T47D (cell line): ENCODE results near the gene NAA10.

Source experiments
- DNase-seq, 2 experiments: peaks; one replicate each; pipeline versions ENCODE4 v3.0.0 to v3.0.0-alpha.2; 2011 to 2012; ENCODE audit warnings: low read depth in 1 of 2, low spot score in 1 of 2
- JUND ChIP-seq: IDR thresholded peaks from 2 replicates; pipeline ENCODE4 v1.6.1; 2012; ENCODE audit warnings: low read depth
- in situ Hi-C: cut with HindIII; loops from 2 replicates; pipeline ENCODE4 v1.10.0; 2016; ENCODE audit warnings: low sequenced_read_pairs, low pct_unique_long_range_greater_than_20kb

NAA10 gene

DNA sequence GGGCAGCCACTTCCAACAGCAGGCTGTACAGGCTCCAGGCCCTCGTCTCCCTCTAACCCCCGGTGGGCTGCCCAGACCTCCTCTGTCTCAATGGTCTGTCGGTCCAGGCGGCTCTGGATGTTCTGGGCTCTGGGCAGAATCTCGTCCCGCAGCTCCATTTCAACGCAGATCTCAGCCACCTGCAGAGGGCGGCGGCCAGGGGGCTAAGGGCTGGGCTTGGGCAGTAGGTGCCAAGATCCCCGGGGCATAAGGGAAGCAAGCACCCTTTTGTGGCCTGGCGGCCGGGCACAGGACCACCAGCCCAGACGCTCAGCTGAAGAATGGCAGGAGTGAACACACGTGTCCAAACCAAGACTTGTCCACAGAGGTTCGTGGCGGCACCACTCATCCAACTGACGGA, 21.1 kb downstream of the NAA10 start:
- in situ Hi-C loops, result no loop called here
- no peak for TF ChIP-seq JUND
- DNase-seq, result no peak

DNA sequence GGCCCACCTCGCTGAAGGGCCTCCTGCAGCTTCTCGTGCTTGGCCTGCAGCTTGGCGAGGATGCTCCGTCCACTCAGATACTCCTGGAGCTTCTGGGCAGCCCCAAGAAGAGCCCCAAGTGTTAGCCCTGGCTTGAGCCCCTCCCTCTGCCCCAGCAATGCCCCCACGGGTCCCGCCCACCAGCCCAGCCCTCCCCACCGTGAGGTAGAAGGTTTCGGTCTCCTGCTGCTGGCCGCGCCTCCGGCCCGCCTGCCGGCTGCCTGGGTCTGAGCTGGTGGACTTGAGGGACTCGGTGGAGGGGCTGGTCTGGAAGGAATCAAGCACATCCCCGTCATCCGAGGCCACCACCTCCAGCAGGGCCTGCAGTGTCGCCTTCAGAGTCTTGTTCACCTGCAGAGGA, 21.6 kb downstream of the NAA10 start:
- no peak for DNase-seq
- in situ Hi-C loops, result no loop called here
- TF ChIP-seq JUND, result no peak

DNA sequence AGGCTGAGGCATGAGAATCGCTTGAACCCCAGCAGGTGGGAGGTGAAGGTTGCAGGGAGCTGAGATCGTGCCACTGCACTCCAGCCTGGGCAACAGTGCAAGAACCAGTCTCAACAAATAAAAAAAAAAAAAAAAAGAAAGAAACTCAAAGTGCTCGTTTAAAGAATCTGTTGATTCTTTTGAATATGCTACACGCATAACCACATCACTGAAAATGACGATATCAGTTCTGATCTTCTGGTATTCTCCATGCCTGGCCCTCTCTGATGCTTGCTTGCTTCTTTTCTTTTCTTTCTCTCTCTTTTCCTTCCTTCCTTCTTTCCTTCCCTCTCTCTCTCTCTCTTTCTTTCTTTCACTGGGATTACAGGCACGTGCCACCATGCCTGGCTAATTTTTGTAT, 23.0 kb downstream of the NAA10 start:
- in situ Hi-C loops, result no loop called here
- DNase-seq, result no peak
- no peak for TF ChIP-seq JUND

DNA sequence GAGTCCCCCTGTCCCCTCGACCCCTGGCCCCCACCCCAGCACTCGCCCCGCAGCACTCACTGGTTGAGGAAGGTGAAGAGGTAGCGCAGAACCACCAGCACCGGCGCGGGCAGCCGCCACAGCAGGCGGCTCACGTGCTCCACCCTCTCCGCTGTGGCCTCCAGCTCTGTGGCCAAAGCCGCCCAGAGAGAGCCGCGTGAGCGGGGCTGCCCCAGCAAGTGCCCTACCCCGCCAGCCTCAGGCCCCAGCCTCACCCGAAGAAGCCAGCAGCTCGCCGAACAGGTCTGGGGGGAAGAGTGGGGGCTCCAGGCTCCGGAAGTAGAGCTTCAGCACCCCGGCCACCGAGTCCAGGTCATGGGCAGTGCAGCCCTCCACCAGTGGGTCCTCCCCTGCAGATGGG, 24.4 kb downstream of the NAA10 start:
- TF ChIP-seq JUND, result no peak
- no peak for DNase-seq
- in situ Hi-C loops, result no loop called here

DNA sequence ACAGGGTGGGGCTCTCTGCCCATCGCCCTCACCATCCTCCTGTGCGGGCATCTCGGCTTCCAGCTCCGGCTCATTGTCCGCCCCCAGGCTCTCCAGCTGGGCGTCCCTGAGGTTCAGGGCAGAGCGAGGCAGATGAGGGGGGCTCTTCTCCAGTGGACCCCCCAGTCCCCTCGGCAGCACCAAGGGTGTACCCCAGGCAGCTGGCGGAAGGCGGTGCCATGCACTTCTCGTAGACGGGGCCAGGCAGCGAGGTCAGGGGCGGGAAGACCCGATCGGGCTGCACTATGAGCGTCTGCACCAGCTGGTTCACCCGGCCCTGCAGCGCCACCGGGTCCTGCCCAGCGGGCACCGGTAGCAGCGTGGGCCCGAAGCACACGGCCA, 24.9 kb downstream of the NAA10 start:
- DNase-seq, result no peak
- no peak for TF ChIP-seq JUND
- in situ Hi-C loops, result no loop called here

DNA sequence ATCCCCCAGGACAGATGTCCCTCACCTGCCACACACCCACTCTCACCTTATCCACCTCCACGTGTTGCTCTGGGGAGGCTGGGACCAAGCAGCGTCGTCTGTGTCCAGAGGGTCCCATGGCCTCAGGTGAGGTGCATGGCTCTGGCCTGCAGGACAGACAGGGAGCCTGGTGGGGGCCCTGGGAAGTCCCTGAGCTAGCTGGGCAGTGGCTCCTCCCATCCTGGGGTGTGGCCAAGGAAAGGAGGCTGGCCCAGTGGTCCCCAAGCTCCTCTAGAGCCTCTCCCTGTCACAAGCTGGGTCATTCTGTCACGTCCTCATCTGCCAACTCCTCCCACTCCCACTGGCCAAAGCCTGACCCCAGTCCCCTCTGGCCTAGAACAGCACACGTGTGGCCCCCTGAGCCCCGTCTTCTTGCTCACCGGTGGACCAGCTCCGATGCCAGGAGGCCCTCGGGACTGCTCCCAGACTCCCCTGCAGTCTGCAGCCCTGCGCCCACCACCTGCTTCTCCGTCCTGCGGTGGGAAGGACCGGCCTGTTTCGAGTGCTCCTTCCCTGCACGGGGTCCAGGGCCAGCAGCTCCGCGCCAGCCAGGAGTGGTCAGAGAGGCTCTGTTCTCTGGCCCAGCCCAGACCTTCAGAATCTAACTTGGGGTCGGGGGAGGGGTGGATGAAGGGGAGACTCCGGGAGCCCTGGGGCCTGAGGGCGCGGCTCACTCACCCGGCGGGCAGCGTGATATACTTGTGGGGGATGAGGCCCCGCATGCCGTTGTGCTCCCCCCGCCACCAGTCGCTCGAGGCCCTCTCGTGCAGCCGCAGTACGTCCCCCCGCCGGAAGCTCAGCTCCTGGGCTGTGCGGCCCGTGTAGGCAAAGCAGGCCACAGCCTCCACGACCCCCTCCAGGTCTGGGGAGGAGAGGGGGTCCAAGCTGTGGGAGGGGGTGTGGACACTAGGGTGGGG, 25.5 kb downstream of the NAA10 start:
- in situ Hi-C loops, result no loop called here
- DNase-seq, result no peak
- no peak for TF ChIP-seq JUND

DNA sequence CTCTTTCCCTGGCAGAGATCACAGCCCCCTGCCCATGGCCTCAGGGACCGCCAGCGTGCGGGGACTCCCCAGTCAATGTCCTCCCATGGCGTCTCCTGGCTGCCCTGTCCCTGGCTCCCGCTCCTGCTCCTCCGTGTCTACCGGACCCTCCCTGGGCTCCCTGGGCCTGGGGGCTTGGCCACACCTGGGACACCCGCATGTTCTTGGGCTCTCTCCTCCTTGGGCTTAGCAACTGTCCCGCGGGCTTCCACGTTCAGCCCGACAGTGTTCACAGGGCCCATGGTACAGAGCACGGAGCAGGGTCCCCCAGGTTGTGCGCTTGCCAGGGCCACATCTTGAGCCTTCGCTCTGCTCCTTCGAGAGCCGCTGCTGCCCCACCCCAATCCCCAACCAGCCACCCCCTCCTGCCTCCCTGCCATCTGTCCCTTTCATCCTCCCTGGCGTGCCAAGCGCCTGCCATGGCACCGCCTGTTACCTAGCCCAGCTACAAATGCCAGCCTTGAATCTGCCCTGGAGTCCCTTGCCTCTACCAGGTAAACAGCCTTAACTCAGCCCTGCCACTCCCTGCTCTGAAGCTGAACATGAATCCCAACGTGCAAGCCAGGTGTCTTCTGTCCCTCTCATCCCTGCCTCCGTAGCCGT, 26.5 kb downstream of the NAA10 start:
- no peak for TF ChIP-seq JUND
- no peak for DNase-seq
- in situ Hi-C loops, result no loop called here

DNA sequence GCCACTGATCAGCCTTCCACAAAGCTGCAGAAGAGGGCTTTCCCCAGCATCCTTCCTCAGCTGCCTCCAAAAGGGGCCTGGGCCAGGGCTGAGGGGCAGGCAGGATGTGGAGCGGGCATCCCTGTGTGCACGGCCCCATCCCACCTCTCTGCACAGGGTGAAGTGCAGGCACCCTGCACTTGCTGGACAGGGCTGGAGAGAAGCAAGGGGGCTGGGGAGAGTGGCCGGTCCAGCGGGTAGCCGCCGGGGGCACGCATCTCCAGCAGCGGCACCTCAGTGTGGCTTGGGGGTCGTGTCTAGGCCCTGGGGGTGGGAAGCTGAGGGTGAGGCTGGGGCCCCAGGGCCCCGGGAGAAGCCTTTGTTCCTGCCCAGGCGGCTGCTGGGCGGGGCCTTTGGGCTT, 27.4 kb downstream of the NAA10 start:
- DNase-seq, result no peak
- in situ Hi-C loops, result no loop called here
- no peak for TF ChIP-seq JUND

DNA sequence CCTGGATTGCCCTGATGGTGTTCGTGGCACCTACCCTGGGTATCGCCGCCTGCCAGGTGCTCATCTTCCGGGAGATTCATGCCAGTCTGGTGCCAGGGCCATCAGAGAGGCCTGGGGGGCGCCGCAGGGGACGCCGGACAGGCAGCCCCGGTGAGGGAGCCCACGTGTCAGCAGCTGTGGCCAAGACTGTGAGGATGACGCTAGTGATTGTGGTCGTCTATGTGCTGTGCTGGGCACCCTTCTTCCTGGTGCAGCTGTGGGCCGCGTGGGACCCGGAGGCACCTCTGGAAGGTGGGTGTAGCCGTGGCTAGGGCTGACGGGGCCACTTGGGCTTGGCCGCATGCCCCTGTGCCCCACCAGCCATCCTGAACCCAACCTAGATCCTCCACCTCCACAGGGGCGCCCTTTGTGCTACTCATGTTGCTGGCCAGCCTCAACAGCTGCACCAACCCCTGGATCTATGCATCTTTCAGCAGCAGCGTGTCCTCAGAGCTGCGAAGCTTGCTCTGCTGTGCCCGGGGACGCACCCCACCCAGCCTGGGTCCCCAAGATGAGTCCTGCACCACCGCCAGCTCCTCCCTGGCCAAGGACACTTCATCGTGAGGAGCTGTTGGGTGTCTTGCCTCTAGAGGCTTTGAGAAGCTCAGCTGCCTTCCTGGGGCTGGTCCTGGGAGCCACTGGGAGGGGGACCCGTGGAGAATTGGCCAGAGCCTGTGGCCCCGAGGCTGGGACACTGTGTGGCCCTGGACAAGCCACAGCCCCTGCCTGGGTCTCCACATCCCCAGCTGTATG, 28.5 kb downstream of the NAA10 start:
- in situ Hi-C loops, result no loop called here
- no peak for DNase-seq
- no peak for TF ChIP-seq JUND

DNA sequence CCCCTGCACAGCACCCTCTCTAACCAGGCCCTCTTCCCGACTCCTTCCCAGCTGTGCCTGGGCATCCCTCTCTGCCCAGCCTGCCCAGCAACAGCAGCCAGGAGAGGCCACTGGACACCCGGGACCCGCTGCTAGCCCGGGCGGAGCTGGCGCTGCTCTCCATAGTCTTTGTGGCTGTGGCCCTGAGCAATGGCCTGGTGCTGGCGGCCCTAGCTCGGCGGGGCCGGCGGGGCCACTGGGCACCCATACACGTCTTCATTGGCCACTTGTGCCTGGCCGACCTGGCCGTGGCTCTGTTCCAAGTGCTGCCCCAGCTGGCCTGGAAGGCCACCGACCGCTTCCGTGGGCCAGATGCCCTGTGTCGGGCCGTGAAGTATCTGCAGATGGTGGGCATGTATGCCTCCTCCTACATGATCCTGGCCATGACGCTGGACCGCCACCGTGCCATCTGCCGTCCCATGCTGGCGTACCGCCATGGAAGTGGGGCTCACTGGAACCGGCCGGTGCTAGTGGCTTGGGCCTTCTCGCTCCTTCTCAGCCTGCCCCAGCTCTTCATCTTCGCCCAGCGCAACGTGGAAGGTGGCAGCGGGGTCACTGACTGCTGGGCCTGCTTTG, 29.2 kb downstream of the NAA10 start:
- in situ Hi-C loops, result no loop called here
- no peak for DNase-seq
- no peak for TF ChIP-seq JUND

DNA sequence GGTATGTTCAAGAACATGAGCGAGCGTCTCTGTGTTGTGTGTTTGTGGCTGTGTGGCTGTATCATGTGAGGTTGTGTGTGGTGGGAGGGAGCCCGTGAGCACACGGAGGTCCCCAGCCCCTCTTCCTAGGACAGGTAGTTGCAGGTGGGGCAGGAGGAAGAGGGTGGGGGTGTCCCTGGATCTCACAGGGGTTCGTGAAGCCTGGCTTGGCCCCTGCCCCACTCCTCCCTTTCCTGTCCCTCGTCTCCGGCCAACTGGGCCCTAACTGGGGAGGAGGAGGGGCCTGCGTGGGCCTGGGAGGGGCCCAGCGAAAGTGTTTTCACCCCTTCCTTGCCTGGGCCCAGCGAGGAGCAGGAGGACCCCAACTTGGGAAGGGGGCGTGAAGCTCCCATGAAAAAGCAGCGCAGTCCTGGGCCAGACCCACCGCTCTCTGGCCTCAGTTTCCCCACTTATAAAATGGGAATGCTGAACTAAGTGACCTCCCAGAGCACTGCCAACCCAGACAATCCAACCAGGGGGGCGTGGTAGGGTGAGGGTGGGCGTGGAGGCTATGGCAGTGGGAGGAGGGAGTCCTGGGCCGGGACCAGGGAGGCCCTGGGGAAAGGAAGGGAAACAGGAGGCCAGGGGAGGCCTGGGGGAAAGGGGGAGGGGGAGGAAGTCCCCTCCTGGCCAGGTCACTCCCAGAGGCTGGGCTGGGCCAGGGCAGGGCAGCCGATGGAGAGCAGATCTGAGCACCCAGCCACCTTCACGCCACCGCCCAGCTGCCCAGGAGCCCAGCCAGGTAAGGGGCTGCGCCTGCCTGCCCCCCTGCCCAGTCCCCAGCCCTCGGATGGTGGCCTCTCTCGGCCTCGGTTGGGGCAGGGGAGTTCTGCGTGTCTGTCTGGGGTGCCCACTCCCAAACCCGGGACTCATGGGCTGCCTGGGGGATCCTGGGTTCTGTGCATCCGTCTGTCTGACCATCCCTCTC, 30.6 kb downstream of the NAA10 start, which contains the start of gene AVPR2:
Gene AVPR2, plus strand, starts transcription at position 683 of the 967 bp plus-strand sequence. CDS start 473 bp downstream, outside the sequence.
- TF ChIP-seq JUND, result no peak

More for the DNA sequence above, 30.6 kb downstream of the NAA10 start, which contains the start of gene AVPR2:
- in situ Hi-C loops, result no loop called here
- DNase-seq, result no peak
